Testis (tissue), 3 donors: Measurements from ENCODE around the gene CNR2. TPM values are rescaled to one million over a fixed set of nuclear protein-coding genes. Genes with fewer than 3 reads are reported as not detected.
"Not testable (repeated sequence)": the region's sequence is repeated elsewhere in the genome, so short reads cannot be mapped to it uniquely, and the experiment has no call there.

Experiments
- DNase-seq: peaks from one replicate; pipeline ENCODE4 v3.0.0-alpha.2; 2019
- H3K27ac ChIP-seq, 2 donors: fragments of 200-600 bp; sonication (generic); one replicate each; pipeline ENCODE4 v1.5.1; 2019
- H3K27me3 ChIP-seq: fragments of 200-600 bp; sonication (generic); one replicate; pipeline ENCODE4 v1.5.1; 2019
- H3K36me3 ChIP-seq: fragments of 200-600 bp; sonication (generic); one replicate; pipeline ENCODE4 v1.5.1; 2017; ENCODE audit warnings: low read depth; ENCODE audit errors: missing control alignments
- H3K4me1 ChIP-seq: fragments of 200-600 bp; sonication (generic); one replicate; pipeline ENCODE4 v1.5.1; 2019
- H3K4me3 ChIP-seq, 2 donors: fragments of 200-600 bp; sonication (generic); one replicate each; pipeline ENCODE4 v1.5.1; 2017 to 2019
- H3K9me3 ChIP-seq: fragments of 200-600 bp; sonication (generic); one replicate; pipeline ENCODE4 v1.5.1; 2017
- POLR2A ChIP-seq: fragments of 450-650 bp; IDR thresholded peaks from one replicate; pipeline ENCODE4 v1.6.1; 2017; ENCODE audit warnings: antibody characterized with exemption, mild to moderate bottlenecking, moderate library complexity
- WGBS, 2 donors: methylation state at CpG; one replicate each; pipeline ENCODE4 v1.1.5; 2018; 5-methylcytosine and 5-hydroxymethylcytosine counted together
- intact Hi-C: fragments of 100-400 bp; cut with DNase I; formaldehyde crosslinking; loops from one replicate; pipeline ENCODE4 v1.15.1; 2023; ENCODE audit warnings: low total_unique reads
- polyA plus RNA-seq: library from polyadenylated mRNA; stranded (reverse); fragments of 350-450 nt; fragmentation: Illumina TruSeq; extraction: RNeasy Lipid Tissue Mini Kit (QIAGEN cat#74804); gene quantifications from one replicate; pipeline ENCODE4 v1.2.3, GENCODE V29; 2014; ENCODE audit warnings: low read depth, low replicate concordance; ENCODE audit not compliant: insufficient read depth
- total RNA-seq, 2 donors: library from RNA; depleted of rRNA; stranded (reverse); fragments of >200 nt; gene quantifications; one replicate each; pipeline ENCODE4 v1.2.3, GENCODE V29; 2016
- TF ChIP-seq, protein P1 (sequence below), 3 experiments: fragments of 450-650 bp in 2 of 3; fragments of 200-600 bp in 1 of 3; sonication (generic) in 1 of 3; IDR thresholded peaks; one replicate each; pipeline ENCODE4 v1.5.1; 2016 to 2019; ENCODE audit warnings: antibody characterized with exemption in 3 of 3, mild to moderate bottlenecking in 2 of 3, moderate library complexity in 1 of 3

CNR2 gene
- total and polyA plus RNA-seq, 3 donors from 2014 or later: 0.06 to 0.20 (median 0.08) TPM

DNA sequence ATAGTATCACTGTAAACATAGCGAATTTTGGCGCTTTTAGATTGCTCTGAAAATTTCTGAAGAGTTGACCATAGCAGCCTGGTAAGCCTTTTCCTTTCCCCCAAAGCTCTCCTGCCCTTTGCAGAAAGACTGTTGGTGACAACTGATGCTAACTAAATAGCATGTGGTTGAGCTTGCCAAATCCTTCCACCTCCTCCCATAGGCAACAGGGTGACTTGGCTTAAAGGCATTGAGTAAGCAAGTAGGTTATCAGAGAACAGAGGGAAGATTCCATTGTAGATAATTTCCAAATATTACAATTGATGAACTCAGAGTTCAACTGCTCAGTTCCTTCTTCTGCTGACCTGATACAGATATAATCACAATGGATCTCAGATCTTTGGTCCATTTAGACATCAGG, 68.0 kb downstream of the CNR2 start:
- Histone ChIP-seq H3K9me3 (no peaks in the 10 kb centered on the region), H3K4me3 (no peak overlapping the region), H3K27ac (no peak overlapping the region), H3K27me3 (no peaks in the 10 kb centered on the region), H3K4me1 (no peaks in the 10 kb centered on the region), H3K36me3 (no peaks in the 10 kb centered on the region)
- DNase-seq: no peak
- TF ChIP-seq, protein P1, sequence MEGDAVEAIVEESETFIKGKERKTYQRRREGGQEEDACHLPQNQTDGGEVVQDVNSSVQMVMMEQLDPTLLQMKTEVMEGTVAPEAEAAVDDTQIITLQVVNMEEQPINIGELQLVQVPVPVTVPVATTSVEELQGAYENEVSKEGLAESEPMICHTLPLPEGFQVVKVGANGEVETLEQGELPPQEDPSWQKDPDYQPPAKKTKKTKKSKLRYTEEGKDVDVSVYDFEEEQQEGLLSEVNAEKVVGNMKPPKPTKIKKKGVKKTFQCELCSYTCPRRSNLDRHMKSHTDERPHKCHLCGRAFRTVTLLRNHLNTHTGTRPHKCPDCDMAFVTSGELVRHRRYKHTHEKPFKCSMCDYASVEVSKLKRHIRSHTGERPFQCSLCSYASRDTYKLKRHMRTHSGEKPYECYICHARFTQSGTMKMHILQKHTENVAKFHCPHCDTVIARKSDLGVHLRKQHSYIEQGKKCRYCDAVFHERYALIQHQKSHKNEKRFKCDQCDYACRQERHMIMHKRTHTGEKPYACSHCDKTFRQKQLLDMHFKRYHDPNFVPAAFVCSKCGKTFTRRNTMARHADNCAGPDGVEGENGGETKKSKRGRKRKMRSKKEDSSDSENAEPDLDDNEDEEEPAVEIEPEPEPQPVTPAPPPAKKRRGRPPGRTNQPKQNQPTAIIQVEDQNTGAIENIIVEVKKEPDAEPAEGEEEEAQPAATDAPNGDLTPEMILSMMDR (IDR thresholded peaks at IDR 0.05): no peak
- TF ChIP-seq POLR2A: no peak
- intact Hi-C loops: no loop called here
- WGBS, 2 donors: 97 to 99% methylated on average over 2 of the region's 2 CpGs

DNA sequence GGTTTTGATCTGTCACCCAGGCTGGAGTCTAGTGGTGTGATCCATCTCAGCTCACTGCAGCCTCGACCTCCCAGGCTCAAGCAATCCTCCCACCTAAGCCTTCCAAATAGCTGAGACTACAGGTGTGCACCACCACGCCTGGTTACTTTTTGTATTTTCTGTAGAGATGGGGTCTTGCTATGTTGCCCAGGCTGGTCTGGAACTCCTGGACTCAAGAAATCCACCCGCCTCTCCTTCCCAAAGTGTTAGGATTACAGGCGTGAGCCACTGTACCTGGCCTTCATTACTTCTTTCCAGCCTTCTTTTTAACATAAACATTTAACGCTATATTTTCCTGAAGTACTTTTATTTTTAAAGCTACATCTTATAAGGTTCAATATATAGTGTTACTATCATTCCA, 69.5 kb downstream of the CNR2 start:
- Histone ChIP-seq H3K4me1 (no peaks in the 10 kb centered on the region), H3K36me3 (no peaks in the 10 kb centered on the region), H3K9me3 (no peaks in the 10 kb centered on the region), H3K4me3 (no peak overlapping the region), H3K27ac (no peak overlapping the region), H3K27me3 (no peaks in the 10 kb centered on the region)
- no peak for DNase-seq
- intact Hi-C loops: no loop called here
- TF ChIP-seq, protein P1 (IDR thresholded peaks at IDR 0.05): no peak
- no peak for TF ChIP-seq POLR2A
- WGBS, 2 donors: 89 to 93% methylated on average over 5 of the region's 5 CpGs

DNA sequence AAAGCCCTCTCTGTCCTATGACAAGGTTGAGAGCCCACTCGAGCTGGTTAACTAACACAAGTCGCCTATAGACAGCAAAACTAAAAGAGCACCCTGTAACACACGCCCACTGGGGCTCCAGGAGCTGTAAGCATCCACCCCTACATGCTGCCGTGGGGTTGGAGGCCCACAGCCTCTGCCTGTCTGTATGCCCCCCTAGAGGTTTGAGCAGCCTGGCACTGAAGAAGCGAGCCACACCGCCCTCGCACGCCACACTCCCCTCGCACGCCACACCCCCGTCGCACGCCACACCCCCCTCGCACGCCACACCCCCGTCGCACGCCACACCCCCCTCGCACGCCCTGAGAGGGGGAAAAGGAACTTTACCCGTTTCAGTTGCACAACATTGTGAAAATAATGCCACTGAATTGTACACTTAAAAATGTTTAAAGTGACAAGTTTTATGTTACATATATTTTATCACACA, 74.7 kb downstream of the CNR2 start:
- TF ChIP-seq POLR2A: no peak
- TF ChIP-seq, protein P1 (IDR thresholded peaks at IDR 0.05): no peak
- no peak overlapping the region for H3K27ac ChIP-seq
- H3K9me3 ChIP-seq: no peaks in the 10 kb centered on the region
- 0 to 2% methylated on average over 10 to 21 of the region's 21 CpGs for WGBS, 2 donors
- peak; percentile 48 for DNase-seq
- H3K27me3 ChIP-seq: no peaks in the 10 kb centered on the region
- no peaks in the 10 kb centered on the region for H3K36me3 ChIP-seq
- H3K4me1 ChIP-seq: no peaks in the 10 kb centered on the region
- intact Hi-C loops: no loop called here
- H3K4me3 ChIP-seq: peak overlapping the region in 1 of 2 donors; percentile 0

DNA sequence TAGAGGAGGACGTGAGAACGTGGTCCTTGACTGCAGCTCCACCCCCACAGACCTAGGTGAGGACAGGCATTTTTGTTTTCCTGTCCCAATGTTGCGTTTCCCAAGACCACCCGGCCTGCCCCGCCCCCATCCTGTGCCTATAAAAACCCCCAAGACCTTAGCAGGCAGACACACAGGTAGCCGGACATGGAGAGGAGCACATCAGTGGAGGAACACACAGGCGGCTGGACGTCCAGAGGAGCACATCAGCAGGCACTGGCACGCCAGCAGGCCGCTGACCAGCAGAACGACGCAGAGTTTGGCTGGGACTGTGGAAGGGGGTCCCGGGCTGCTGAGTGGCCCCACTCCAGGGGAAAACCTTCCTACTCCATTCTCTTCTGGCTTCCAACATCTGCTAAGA, 75.3 kb downstream of the CNR2 start:
- intact Hi-C loops: no loop called here
- Histone ChIP-seq H3K4me3 (peak overlapping the region in 1 of 2 donors; percentile 0), H3K9me3 (no peaks in the 10 kb centered on the region), H3K4me1 (no peaks in the 10 kb centered on the region), H3K27ac (no peak overlapping the region), H3K36me3 (no peaks in the 10 kb centered on the region), H3K27me3 (no peaks in the 10 kb centered on the region)
- WGBS, 2 donors: 11 to 12% methylated on average over 8 to 13 of the region's 13 CpGs
- TF ChIP-seq, protein P1 (IDR thresholded peaks at IDR 0.05): no peak
- TF ChIP-seq POLR2A: no peak
- no peak for DNase-seq

DNA sequence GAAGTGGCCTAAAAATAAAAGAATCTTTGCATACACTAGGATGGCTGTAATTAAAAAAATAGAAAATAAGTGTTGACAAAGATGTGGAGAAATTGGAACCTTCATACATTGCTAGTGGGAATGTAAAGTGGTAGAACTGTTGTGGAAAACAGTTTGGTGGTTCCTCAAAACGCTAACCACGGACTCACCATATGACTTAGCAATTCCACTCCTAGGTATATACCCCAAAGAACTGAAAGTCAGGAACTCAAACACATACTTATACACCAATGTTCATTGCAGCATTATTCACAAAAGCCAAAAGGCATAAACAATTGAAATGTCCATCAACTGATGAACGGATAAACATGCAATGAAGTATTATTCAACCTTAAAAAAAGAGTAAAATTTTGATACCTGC, 77.1 kb downstream of the CNR2 start:
- H3K27me3 ChIP-seq: no peaks in the 10 kb centered on the region
- DNase-seq: no peak
- 63 to 75% methylated on average over 3 of the region's 3 CpGs for WGBS, 2 donors
- H3K4me1 ChIP-seq: no peaks in the 10 kb centered on the region
- no peak overlapping the region for H3K4me3 ChIP-seq
- intact Hi-C loops: no loop called here
- H3K27ac ChIP-seq: no peak overlapping the region
- H3K36me3 ChIP-seq: no peaks in the 10 kb centered on the region
- TF ChIP-seq POLR2A: no peak
- TF ChIP-seq, protein P1 (IDR thresholded peaks at IDR 0.05): no peak
- no peaks in the 10 kb centered on the region for H3K9me3 ChIP-seq

DNA sequence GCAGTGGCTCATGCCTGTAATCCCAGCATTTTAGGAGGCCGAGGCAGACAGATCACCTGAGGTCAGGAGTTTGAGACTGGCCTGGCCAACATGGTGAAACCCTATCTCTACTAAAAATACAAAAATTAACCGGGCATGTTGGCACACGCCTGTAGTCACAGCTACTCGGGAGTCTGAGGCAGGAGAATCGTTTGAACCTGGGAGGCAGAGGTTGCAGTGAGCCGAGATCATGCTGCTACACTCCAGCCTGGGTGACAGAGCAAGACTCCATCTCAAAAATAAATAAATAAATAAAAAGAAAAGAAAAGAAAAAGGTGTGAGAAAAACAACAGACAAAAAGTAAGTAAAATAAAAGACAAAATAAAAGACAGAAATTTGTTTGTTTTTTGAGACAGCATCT, 79.0 kb downstream of the CNR2 start:
- H3K9me3 ChIP-seq, H3K4me3 ChIP-seq, intact Hi-C loops, H3K4me1 ChIP-seq, H3K27ac ChIP-seq, H3K36me3 ChIP-seq, DNase-seq, H3K27me3 ChIP-seq: not testable (repeated sequence)
- 89 to 91% methylated on average over 6 of the region's 6 CpGs for WGBS, 2 donors
